Keratinocyte (primary cell): ENCODE data around the gene PCK1.

Experiments used
- CTCF ChIP-seq, 3 experiments: IDR thresholded peaks in 1 of 3; conservative IDR thresholded peaks in 1 of 3; optimal IDR thresholded peaks in 1 of 3; 2 replicates in 2 of 3; 3 replicates in 1 of 3; pipeline versions ENCODE3 to v1.5.1; 2011; ENCODE audit warnings: low read length in 3 of 3, mild to moderate bottlenecking in 3 of 3, moderate library complexity in 2 of 3, control low read depth in 1 of 3, inconsistent platforms in 1 of 3; ENCODE audit not compliant: insufficient read depth in 2 of 3; ENCODE audit errors: extremely low read depth in 1 of 3
- EZH2 ChIP-seq: IDR thresholded peaks from one replicate; pipeline ENCODE4 v1.6.1; 2012; ENCODE audit warnings: inconsistent platforms, mild to moderate bottlenecking, low read length, moderate library complexity

GRCh38 chr20:57592263-57593092 lies 31.6 kb downstream of the PCK1 start:
- TF ChIP-seq CTCF (optimal IDR thresholded peaks at IDR 0.05 in 1 of 3, IDR thresholded peaks at IDR 0.05 in 1 of 3, conservative IDR thresholded peaks at IDR 0.05 in 1 of 3; ENCODE audit: extremely low read depth in 1 of 3, insufficient read depth in 2 of 3, low read length in 3 of 3), result no peak
- no peak for TF ChIP-seq EZH2
